ENCODE measurements around the gene MAT1A.
"Not testable (repeated sequence)": the region's sequence is repeated elsewhere in the genome, so short reads cannot be mapped to it uniquely, and the experiment has no call there.

The MAT1A gene
- 0 to 0.14 reads per million in 2 donors for total RNA-seq

- DNase-seq, result no peak
Measured at GRCh38 chr10:80289451-80290287, at the start of gene MAT1A. MAT1A (minus strand) TSS chr10:80289658; CDS start chr10:80289423, 235 bp downstream.

- DNase-seq, result no peak
Measured at GRCh38 chr10:80333983-80334382, 44.5 kb upstream of the MAT1A start.

GRCh38 chr10:80324891-80325364, 35.5 kb upstream of the MAT1A start:
- no peak for DNase-seq

GRCh38 chr10:80324086-80324485, 34.6 kb upstream of the MAT1A start:
- no peak for DNase-seq

GRCh38 chr10:80323311-80323710, 33.9 kb upstream of the MAT1A start:
- no peak for DNase-seq

GRCh38 chr10:80322711-80323110, 33.3 kb upstream of the MAT1A start:
- no peak for DNase-seq

- no peak for DNase-seq
Measured at GRCh38 chr10:80322158-80322557, 32.7 kb upstream of the MAT1A start.

GRCh38 chr10:80321183-80321582, 31.7 kb upstream of the MAT1A start:
- DNase-seq, result no peak

GRCh38 chr10:80320377-80320776, 30.9 kb upstream of the MAT1A start:
- no peak for DNase-seq

GRCh38 chr10:80319725-80320290, 30.4 kb upstream of the MAT1A start:
- no peak for DNase-seq

- no peak for DNase-seq
Measured at GRCh38 chr10:80319318-80319717, 29.9 kb upstream of the MAT1A start.

- no peak for DNase-seq
Measured at GRCh38 chr10:80318742-80319141, 29.3 kb upstream of the MAT1A start.

- no peak for DNase-seq
Measured at GRCh38 chr10:80315391-80315790, 25.9 kb upstream of the MAT1A start.

- no peak for DNase-seq
Measured at GRCh38 chr10:80313523-80313922, 24.1 kb upstream of the MAT1A start.

GRCh38 chr10:80305989-80306388, 16.5 kb upstream of the MAT1A start:
- not testable (repeated sequence) for DNase-seq

- DNase-seq, result no peak
Measured at GRCh38 chr10:80296942-80297341, 7.5 kb upstream of the MAT1A start.

GRCh38 chr10:80292607-80293239, 3.3 kb upstream of the MAT1A start:
- DNase-seq, result no peak

GRCh38 chr10:80290474-80291220, 1.2 kb upstream of the MAT1A start:
- DNase-seq, result no peak

GRCh38 chr10:80288849-80289248, 609 bp downstream of the MAT1A start:
- no peak for DNase-seq

- no peak for DNase-seq
Measured at GRCh38 chr10:80284522-80284921, 4.9 kb downstream of the MAT1A start.

- DNase-seq, result no peak
Measured at GRCh38 chr10:80283536-80284199, 5.8 kb downstream of the MAT1A start.

GRCh38 chr10:80283119-80283518, 6.3 kb downstream of the MAT1A start:
- DNase-seq, result no peak
